Measurements from ENCODE around the gene CDK2AP2.
"Not testable (repeated sequence)": the region's sequence is repeated elsewhere in the genome, so short reads cannot be mapped to it uniquely, and the experiment has no call there.

CDK2AP2 gene

GRCh38 chr11:67523556-67524479 is 15.9 kb upstream of the CDK2AP2 start:
- DNase-seq (ENCODE audit: low spot score) = no peak

GRCh38 chr11:67522844-67523555 is 15.0 kb upstream of the CDK2AP2 start, which contains the start of gene CABP2:
TSS of gene CABP2 (minus strand) at chr11:67523446. CDS start at chr11:67523326, 120 bp downstream.
- no peak for DNase-seq (ENCODE audit: low spot score)

- DNase-seq (ENCODE audit: low spot score) = no peak
Observed at GRCh38 chr11:67522338-67522737, 14.4 kb upstream of the CDK2AP2 start.

GRCh38 chr11:67521924-67522323 is 14.0 kb upstream of the CDK2AP2 start:
- DNase-seq (ENCODE audit: low spot score) = no peak

- DNase-seq (ENCODE audit: low spot score) = no peak
Observed at GRCh38 chr11:67520856-67521824, 13.2 kb upstream of the CDK2AP2 start.

- DNase-seq (ENCODE audit: low spot score) = no peak
Observed at GRCh38 chr11:67519726-67520125, 11.8 kb upstream of the CDK2AP2 start.

- DNase-seq (ENCODE audit: low spot score) = no peak
Observed at GRCh38 chr11:67517784-67518552, 10.0 kb upstream of the CDK2AP2 start.

- no peak for DNase-seq (ENCODE audit: low spot score)
Observed at GRCh38 chr11:67516806-67517205, 8.8 kb upstream of the CDK2AP2 start.

- DNase-seq (ENCODE audit: low spot score) = no peak
Observed at GRCh38 chr11:67514116-67514515, 6.2 kb upstream of the CDK2AP2 start.

- DNase-seq (ENCODE audit: low spot score) = not testable (repeated sequence)
Observed at GRCh38 chr11:67511558-67511957, 3.6 kb upstream of the CDK2AP2 start.

- no peak for DNase-seq (ENCODE audit: low spot score)
Observed at GRCh38 chr11:67510023-67510345, 2.0 kb upstream of the CDK2AP2 start.

- DNase-seq (ENCODE audit: low spot score) = peak; percentile 99
Observed at GRCh38 chr11:67508486-67509121, 642 bp upstream of the CDK2AP2 start.

- no peak for DNase-seq (ENCODE audit: low spot score)
Observed at GRCh38 chr11:67507242-67507863, 609 bp downstream of the CDK2AP2 start.

- no peak for DNase-seq (ENCODE audit: low spot score)
Observed at GRCh38 chr11:67506426-67507051, 1.4 kb downstream of the CDK2AP2 start.

- peak; percentile 86 for DNase-seq (ENCODE audit: low spot score)
Observed at GRCh38 chr11:67505605-67506396, 2.2 kb downstream of the CDK2AP2 start.

- DNase-seq (ENCODE audit: low spot score) = peak; percentile 81
Observed at GRCh38 chr11:67504950-67505581, 2.9 kb downstream of the CDK2AP2 start, which contains the start of gene PITPNM1. TSS of gene PITPNM1 (minus strand) at chr11:67505363. CDS start at chr11:67504180, 1,183 bp downstream.

- DNase-seq (ENCODE audit: low spot score) = no peak
Observed at GRCh38 chr11:67504005-67504949, 3.7 kb downstream of the CDK2AP2 start.
